Posterior vena cava (tissue), 2 donors: ENCODE measurements around the gene GALR3. TPM values are rescaled to one million over a fixed set of nuclear protein-coding genes. Genes with fewer than 3 reads are reported as not detected.

Source experiments
- DNase-seq: peaks from one replicate; pipeline ENCODE4 v3.0.0-alpha.2; 2020; ENCODE audit warnings: low spot score
- intact Hi-C, 2 donors: fragments of 100-400 bp; cut with DNase I; formaldehyde crosslinking; loops; one replicate each; pipeline versions ENCODE4 v1.14.1 to v1.14.2; 2022 to 2023
- total RNA-seq, 2 donors: library from RNA; stranded (reverse); fragmentation: NEBNext Ultra II Directional; extraction: Animal tissue kit (Norgen Biotek cat#: 25700); gene quantifications; one replicate each; pipeline ENCODE4 v1.2.1, GENCODE V29; 2021
- donor health status: DM: yes; HTN: yes; CAD: no.
- donor health status: DM: yes; HTN: yes; CAD: no.

The GALR3 gene
- total RNA-seq, 2 donors from 2014 or later, result not detected

DNA sequence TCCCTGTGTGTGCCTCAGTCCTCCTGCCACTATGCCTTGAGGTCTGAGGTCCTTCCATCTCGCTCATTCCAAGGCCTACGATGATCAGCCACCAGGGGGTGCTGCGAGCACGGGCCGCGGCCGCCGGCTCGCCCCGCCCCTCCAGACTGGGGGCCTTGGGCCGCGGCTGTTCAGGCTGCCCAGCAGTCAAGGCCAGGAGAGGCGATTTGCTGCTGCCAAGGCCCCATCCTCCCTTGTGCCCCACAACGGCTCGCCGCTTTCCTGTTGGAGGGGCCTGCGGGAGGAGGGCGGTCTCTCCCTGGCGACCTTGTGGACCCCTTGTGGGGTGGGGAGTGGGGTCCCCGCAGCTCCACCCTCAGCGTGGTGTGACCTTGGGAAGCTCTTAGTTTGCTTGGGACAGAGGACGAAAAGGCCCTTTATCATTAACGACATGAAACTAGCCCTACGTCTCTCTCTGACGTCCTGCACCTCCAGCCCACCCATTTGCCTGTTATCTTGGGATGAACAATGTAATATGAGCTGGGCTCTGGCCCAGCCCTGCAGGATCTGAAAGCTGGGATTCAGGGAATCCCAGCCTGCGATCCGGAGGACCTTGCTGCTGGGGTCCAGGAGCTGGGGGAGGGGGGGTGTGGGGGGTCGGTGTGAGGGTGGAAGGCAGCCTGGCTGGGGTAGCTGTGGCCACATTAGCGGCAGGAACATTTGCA is 5.3 kb upstream of the GALR3 start:
- peak; percentile 94 for DNase-seq
- intact Hi-C loops, result loop anchor here (2.0 to 10.0 kb wide), 3 partner anchors 47 to 149 kb away; no protein-coding TSS in a partner anchor

DNA sequence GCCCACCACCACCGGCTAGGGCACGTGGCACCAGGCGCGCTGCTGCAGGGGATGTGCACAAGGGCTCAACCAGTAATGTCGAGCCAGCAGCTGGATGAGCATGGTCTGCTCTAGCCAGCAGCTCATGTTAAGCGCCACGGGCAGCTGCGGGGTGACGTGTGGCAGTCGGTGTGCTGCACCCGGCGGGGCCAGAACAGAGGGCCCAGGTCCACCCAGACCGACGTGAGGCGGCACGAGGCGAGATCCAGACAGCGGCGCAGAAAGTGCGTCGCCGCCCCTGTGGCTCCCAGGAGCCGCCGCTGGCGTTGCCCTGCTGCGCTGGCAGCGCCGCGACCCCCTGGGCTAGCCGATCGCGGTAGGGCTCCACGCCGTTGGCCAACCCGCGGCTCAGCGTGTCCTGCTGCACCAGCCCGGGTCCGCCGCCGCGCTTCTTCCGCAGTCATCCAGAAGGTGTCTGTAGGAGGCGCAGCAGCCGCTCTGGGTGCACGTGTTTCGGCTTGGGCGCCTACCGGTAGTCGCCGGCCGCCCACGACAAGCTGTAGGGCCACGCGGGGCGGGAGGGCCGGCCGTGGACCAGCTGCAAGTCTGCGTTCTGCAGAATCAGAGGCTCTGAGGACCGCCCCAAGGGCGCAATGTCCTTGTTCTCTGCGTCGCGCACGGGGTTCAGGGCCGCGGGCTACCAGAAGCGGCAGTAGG is 4.6 kb upstream of the GALR3 start:
- DNase-seq, result peak; percentile 91
- intact Hi-C loops, result loop anchor here (2.0 to 10.0 kb wide), 3 partner anchors 46 to 149 kb away; no protein-coding TSS in a partner anchor

DNA sequence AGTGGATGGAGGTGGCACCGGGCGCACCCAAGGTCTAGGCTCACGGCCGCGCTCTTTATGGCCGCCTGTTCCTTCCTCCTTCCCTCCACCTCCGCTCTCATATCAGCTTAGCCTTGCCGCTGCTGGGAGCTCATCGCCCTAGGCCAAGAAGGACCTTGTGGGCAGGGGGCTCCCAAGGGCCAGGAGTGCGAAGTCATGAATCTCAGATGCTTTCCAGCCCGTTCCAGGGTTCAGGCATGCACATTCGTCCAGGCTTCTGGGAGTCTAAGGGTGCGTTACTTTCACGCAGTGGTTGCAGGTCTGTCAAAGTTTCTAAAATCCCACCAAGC is 4.1 kb upstream of the GALR3 start:
- no peak for DNase-seq
- intact Hi-C loops, result loop anchor here (2.0 to 10.0 kb wide), 3 partner anchors 46 to 148 kb away; no protein-coding TSS in a partner anchor

DNA sequence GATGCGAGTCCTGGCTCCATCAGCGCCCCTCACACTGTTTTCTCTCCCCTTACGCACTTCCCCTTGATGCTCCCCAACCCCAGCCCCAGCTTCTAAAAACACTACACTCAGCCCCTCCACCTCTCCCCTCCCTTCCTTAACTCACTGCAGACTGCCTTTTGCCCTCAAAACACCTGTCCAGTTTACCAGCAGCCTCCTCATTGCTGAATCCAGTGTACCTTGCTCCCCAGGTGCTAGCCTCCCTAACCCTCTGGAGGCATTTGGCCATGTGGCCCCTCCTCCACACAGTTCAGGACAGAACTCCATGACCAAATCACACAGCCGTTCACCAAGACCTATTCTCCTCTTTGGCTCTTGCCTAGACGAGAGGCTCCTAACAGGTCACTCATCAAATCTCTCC is 2.8 kb upstream of the GALR3 start:
- no peak for DNase-seq
- intact Hi-C loops, result no loop called here

DNA sequence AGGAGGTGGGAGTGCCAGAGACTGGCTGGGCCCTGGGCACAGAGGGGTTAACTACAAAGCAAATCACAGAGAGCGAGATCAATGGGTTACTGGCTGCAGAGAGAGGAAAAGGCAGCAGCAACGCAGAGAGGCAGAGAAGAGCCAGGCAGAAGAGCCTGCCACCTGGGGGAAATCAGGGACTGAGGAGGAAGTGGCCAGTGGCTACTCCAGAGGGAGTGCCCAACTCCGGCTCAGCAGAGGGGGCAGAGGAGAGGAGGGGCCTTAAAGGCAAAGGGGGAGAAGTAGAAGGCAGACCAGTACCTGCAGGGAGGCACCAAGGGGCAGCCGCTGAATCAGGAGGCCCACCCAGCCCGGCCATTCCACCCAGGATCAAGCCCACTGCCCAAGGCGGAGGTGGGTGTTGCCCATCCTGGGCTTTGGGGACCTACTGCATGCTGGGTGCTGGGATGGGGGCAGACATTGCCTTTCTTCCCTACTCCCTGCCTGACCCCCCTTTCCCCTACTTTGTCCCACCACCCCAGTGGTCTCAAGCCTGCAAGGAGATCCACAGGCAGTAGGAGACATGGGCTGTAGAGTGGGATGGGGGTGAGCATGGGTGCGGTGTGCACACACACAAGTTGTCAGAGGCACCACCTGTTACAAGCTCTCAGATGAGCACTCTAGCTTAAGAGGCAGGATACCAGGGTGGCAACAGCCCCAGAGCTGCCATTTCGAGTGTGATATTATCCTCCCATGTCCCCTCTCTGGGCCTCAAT is 926 bp upstream of the GALR3 start:
- intact Hi-C loops, result no loop called here
- no peak for DNase-seq

DNA sequence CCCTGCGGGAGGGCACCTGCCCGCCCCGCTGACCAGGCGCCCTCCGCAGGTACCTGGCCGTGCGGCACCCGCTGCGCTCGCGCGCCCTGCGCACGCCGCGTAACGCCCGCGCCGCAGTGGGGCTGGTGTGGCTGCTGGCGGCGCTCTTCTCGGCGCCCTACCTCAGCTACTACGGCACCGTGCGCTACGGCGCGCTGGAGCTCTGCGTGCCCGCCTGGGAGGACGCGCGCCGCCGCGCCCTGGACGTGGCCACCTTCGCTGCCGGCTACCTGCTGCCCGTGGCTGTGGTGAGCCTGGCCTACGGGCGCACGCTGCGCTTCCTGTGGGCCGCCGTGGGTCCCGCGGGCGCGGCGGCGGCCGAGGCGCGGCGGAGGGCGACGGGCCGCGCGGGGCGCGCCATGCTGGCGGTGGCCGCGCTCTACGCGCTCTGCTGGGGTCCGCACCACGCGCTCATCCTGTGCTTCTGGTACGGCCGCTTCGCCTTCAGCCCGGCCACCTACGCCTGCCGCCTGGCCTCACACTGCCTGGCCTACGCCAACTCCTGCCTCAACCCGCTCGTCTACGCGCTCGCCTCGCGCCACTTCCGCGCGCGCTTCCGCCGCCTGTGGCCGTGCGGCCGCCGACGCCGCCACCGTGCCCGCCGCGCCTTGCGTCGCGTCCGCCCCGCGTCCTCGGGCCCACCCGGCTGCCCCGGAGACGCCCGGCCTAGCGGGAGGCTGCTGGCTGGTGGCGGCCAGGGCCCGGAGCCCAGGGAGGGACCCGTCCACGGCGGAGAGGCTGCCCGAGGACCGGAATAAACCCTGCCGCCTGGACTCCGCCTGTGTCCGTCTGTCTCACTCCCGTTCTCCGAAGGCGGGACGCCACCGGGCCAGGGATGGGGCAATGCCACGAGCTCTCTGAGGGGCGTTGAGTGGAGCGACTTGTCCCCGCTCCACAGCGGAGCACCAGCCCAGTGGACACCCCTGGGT is 1.8 kb downstream of the GALR3 start:
- DNase-seq, result no peak
- intact Hi-C loops, result no loop called here

DNA sequence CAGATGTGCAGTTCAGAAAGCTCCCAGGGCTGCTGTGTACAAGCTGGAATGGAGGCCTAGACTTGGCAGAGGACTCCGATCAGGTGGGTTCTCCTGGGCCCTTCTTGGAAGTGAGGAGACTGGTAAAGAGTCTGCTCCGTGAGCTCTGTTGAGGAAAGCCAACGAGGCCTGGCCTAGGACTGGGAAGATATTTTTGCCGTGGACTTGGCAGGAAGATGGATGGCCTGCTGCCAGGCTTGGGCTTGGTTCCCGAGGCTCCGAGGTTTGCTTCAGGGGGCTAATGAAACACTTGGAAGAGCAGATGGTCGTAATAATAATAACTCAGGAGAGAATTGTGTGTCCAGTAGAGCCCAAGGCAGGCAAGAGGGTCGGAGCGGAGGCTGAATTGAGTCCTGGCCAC is 3.9 kb downstream of the GALR3 start:
- no peak for DNase-seq
- intact Hi-C loops, result no loop called here

DNA sequence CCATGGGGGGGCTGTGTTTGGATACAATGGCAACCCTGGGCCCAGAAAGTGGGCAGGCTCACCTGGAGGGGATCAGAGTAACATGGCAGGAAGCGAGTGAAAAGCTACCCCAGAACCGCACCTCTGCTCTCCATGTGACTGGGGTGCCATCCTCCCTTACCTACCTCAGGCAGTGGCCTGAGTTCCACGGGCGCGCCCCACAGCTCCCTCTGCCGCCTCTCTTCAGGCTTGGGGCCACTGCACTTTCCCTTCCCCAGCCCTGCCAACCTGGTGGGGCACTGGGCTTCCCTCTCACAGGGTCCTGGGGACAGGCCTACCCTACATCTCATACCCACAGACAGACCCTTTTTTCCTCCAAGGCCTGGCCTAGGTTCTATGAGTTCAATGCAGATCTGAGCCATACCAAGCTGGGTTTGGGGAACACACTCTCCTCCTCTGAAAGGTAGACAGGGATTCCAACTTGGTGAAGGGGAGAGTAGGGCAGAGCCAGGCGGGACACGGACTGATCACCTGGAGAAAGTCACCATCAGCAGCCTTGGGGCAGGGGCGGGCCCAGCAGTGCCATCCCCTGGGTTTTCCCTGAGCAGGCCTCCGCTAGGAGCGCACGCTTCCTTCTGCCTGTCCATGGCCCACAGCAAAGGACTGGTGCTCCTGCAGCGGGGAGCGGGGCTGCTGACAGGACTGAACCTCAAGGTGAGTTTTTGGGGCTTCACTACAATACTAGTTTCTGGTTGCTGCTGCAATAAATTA is 7.1 kb downstream of the GALR3 start:
- DNase-seq, result no peak
- intact Hi-C loops, result no loop called here

DNA sequence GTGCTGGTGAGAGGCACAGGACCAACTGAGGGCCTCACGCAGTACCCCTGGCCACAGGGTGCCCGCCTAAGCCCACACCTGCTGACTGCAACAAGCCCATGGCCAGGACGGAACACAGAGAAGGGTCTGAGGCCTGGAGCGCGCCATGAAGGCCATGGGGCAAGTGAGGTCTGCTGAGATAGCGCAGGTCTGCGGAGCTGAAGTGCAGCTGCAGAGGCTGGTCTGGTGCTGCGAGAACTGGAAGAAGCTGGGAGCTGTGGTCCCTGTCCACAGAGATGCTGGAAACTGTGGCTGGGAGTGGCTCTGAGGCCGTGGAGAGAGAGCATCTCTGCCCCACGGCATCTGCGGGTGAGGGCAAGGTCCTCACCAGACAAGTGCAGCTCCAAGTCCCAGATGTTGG is 8.3 kb downstream of the GALR3 start:
- no peak for DNase-seq
- intact Hi-C loops, result no loop called here

DNA sequence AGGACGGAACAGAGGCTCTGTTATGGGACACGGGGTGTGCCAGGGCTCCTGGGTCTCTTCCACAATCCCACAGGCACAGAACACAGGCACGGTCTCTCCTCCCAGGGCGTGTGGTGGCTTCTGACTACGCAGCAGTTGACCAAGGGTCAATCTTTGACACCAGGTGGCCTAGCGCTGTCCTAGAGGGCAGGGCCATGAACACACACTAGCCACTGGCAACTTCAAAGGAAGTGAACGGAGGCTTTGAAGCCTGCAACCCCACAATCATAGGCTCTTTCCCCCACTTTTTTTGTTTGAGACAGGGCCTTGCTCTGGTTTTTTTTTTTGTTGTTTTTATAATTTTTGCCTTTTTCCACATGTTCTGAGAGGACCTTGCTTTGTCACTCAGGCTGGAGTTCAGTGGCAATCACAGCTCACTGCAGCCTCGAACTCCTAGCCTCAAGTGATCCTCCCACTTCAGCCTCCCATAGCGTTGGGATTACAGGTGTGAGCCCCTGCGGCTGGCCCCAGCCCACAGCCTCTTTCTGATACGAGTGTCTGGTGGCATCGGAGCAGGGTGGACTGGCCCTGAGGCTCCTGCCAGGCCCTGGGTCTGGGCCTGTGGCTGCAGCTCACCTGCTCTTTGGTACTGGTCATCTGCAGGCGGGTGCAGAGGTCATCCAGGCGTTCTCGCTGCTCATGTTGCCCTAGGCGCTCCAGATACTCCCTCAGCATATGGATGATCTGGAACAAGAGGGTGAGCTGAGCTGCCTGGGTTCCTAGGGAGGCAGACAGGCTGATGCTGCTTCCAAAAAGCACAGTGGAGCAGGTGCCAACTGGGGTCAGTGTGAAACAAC is 9.1 kb downstream of the GALR3 start:
- intact Hi-C loops, result no loop called here
- DNase-seq, result no peak

DNA sequence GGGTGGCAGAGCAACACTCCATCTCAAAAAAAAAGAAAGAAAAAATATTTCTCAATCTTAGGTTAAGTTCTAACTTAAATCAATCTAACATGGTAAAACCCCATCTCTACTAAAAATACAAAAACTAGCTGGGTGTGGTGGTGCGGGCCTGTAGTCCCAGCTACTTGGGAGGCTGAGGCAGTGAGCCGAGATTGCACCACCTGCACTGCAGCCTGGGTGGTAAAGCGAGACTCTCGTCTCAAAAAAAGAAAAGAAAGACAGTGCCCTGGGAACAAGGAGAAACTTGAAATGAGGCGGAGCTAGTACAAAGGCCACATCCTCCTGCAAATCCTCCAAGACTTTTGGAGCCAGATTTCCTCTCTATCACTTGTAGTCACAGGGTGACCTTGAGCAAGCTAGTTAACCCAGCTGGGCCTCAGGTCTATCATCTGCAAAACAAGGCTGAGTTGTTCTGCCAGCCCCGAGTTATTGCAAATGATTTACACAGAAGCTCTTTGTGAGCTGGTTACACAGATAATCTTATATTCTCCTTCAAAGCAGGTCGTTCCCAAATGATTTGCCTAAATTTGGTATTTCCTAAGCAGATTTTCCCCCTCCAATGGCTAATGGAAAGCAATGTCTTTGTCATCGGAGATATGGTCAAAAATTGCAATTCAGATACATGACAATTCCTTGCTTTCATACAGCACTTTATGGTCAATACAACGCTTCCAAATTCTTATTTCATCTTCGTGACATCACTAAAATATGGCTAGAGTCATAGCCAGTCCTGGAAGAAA is 19.0 kb downstream of the GALR3 start:
- no peak for DNase-seq
- intact Hi-C loops, result no loop called here

DNA sequence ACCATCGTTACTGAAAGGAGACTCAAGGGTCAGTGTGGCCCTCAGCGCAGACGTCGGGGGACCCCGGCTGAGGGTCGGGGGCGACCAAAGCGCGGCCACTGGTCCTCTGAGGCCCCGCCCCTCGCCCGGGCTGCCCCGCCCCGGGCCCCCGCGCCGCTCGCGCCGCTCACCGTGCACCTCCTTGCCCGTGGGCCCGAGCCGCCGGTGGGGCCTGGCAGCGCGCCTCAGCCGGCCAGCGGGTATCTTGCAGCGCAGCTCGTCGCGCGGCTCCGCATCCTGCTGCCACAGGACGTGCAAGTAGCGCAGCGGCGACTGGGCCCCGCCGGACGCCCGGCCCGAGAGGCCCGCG is 20.5 kb downstream of the GALR3 start:
- intact Hi-C loops, result no loop called here
- DNase-seq, result no peak

DNA sequence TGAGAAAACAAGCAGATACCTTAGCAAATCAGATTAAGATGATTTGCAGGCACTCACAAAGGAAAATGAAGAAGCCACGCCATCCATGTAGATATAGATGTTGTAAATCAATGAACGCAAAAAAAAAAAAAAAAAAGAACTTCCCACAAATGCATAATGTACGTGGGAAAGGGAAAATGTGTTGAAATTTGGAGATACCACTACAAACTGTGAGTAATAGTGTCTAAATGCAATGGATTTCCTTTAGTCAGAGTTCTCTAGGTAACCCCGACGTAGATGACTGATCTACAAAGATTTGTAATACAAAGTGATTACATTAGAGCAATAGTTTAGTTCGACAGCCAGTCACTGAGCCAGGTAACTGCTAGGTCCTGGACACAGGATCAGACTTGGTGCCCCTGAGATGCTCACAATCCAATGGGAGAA is 21.7 kb downstream of the GALR3 start:
- intact Hi-C loops, result no loop called here
- no peak for DNase-seq

DNA sequence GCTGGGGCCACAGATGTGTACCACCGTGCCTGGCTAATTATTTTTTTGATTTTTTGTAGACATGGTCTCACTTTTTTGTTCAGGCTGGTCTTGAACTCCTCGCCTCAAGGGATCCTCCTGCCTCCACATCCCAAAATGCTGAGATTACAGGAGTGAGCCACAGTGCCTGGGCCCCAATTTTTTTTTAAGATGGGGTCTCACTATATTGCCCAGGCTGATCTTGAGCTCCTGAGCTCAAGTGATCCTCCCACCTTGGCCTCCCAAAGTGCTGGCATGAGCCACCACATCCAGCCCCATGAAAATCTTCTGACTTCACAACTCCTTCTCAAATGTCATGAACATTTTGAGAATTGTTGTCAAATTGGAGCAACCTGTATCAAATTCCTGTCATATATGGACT is 23.3 kb downstream of the GALR3 start:
- intact Hi-C loops, result no loop called here
- DNase-seq, result no peak

DNA sequence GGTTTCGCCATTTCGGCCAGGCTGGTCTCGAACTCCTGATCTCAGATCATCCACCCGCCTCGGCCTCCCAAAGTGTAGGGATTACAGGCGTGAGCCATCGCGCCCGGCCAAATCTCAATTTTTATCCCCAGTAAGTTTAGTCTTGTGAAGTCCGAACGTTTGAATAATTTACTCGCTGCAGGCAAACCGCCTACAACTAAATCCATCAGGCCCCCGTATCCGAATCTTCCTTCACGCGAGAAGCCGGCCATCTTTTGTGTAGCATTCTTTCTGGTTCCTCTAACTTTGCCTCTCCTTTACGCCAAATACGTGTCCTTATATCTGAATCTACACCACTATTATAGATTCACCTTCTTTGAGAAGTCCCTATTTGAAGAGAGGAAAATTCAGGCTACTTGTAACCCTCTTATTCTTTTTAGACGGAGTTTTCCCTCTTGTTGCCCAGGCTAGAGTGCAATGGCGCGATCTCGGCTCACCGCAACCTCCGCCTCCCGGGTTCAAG is 25.5 kb downstream of the GALR3 start:
- intact Hi-C loops, result no loop called here
- DNase-seq, result no peak

DNA sequence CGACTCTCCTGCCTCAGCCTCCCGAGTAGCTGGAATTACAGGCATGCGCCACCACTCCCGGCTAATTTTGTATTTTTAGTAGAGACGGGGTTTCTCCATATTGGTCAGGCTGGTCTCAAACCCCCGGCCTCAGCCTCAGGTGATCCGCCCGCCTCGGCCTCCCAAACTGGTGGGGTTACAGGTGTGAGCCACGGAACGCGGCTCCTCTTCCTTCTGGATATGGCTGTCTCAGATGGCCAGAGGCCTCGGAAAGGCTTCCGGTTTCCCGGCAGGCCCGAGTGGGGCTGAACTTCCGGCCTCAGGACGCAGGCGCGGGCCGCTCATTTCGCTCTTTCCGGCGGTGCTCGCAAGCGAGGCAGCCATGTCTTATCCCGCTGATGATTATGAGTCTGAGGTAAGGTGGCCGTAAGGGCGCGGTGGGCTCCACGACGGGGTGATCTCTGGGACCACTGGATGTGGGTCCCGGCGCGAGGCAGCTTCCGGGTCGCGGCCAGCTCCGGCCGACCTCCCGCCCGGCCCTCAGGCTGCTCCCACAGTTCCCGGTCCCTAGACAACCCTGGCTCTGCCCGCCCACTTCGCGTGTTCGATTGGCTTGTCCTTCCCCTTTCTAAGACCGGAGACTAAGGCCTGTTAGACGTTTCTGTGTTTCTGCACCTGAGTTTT is 26.0 kb downstream of the GALR3 start, which contains the start of gene EIF3L:
EIF3L (plus strand) TSS at position 331 of the 663 bp plus-strand sequence; CDS start at position 362, 31 bp downstream.
- DNase-seq, result peak; percentile 97
- intact Hi-C loops, result no loop called here
